Stimulated activated CD8-positive, alpha-beta memory T cell treated with anti-CD3 and anti-CD28 coated beads, Interleukin-15, amount 100 ng/mL, for 4 hours (primary cell): ENCODE measurements around the gene PPTC7.
"Not testable (repeated sequence)": the region's sequence is repeated elsewhere in the genome, so short reads cannot be mapped to it uniquely, and the experiment has no call there.

Experiments
- DNase-seq, 2 donors: peaks; one replicate each; pipeline ENCODE4 v3.0.0-alpha.2; 2020; ENCODE audit warnings: low read depth in 2 of 2

Gene PPTC7

GRCh38 chr12:110583137-110584059 lies at the start of gene PPTC7:
Gene PPTC7 (minus strand): TSS chr12:110583318. CDS start chr12:110583031, 287 bp downstream.
- peak; percentile 91 to 95 for DNase-seq

GRCh38 chr12:110627500-110628195 lies 44.5 kb upstream of the PPTC7 start:
- DNase-seq, result no peak

- no peak for DNase-seq
These were observed 39.5 kb upstream of the PPTC7 start for GRCh38 chr12:110622582-110622981.

- no peak for DNase-seq
These were observed 36.4 kb upstream of the PPTC7 start for GRCh38 chr12:110619534-110619953.

- DNase-seq, result no peak
These were observed 33.5 kb upstream of the PPTC7 start for GRCh38 chr12:110616471-110617115.

- no peak for DNase-seq
These were observed 32.1 kb upstream of the PPTC7 start for GRCh38 chr12:110615171-110615570.

- DNase-seq, result peak; percentile 91 to 92
These were observed 30.9 kb upstream of the PPTC7 start, which contains the start of gene TCTN1 for GRCh38 chr12:110613771-110614684. Gene TCTN1 (plus strand): TSS chr12:110614129. CDS start chr12:110614183, 54 bp downstream.

GRCh38 chr12:110613071-110613770 lies 30.1 kb upstream of the PPTC7 start:
- no peak for DNase-seq

- no peak for DNase-seq
These were observed 23.1 kb upstream of the PPTC7 start for GRCh38 chr12:110606253-110606611.

- not testable (repeated sequence) for DNase-seq
These were observed 19.1 kb upstream of the PPTC7 start for GRCh38 chr12:110602085-110602814.

GRCh38 chr12:110600254-110600653 lies 17.1 kb upstream of the PPTC7 start:
- no peak for DNase-seq

- DNase-seq, result no peak
These were observed 16.2 kb upstream of the PPTC7 start for GRCh38 chr12:110599334-110599733.

GRCh38 chr12:110597885-110598284 lies 14.8 kb upstream of the PPTC7 start:
- no peak for DNase-seq

- DNase-seq, result not testable (repeated sequence)
These were observed 9.8 kb upstream of the PPTC7 start for GRCh38 chr12:110592919-110593318.

GRCh38 chr12:110592078-110592477 lies 9.0 kb upstream of the PPTC7 start:
- no peak for DNase-seq

- no peak for DNase-seq
These were observed 8.4 kb upstream of the PPTC7 start for GRCh38 chr12:110591451-110592051.

- no peak for DNase-seq
These were observed 7.7 kb upstream of the PPTC7 start for GRCh38 chr12:110590806-110591326.

- no peak for DNase-seq
These were observed 6.9 kb upstream of the PPTC7 start for GRCh38 chr12:110590059-110590458.

- not testable (repeated sequence) for DNase-seq
These were observed 4.0 kb upstream of the PPTC7 start for GRCh38 chr12:110587102-110587501.
